ENCODE data around the gene FNDC3A.
A peak's percentile ranks its signal among the peaks of the same experiment; 100 is the strongest.
"Not testable (repeated sequence)": the region's sequence is repeated elsewhere in the genome, so short reads cannot be mapped to it uniquely, and the experiment has no call there.

The FNDC3A gene

DNA sequence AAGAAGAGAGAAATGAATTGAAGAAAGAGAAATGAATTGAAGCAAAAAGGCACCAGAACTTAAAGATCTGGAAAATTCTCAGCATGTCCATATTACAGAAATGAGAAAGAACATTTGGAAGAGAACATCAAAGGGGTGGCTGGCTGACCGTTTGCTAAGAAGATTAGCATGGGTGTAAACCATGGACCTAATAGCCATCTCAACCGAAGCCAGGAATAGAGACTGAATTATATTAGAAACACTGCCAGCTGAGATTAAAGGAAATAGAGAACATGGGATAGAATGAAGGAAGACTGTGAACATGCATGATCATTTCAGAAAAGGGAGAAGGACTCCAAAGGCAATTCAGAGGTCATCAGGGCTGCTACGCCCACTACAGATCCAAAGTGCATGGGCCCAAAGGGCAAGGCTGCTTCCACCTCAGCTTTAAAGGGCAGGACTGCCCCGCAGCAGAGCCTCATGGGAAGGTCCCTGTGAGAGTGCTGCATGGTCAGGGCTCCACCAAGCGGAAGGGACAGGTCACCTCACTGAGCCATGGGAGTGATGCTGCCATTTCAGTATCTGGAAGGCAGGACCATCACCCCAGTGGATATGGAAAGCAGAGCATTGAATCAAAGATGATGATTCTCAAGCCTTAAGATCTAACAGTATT lies 23.1 kb downstream of the FNDC3A start:
- Histone ChIP-seq H3K4me3 (ENCODE audit: severe bottlenecking) (no peak overlapping the region), H3K9me3 (ENCODE audit: severe bottlenecking) (peaks cover 2% of the 10 kb centered on the region), H3K27ac (ENCODE audit: poor library complexity, severe bottlenecking) (no peak overlapping the region), H3K4me1 (ENCODE audit: insufficient read depth, poor library complexity, severe bottlenecking) (peaks cover 12% of the 10 kb centered on the region), H3K27me3 (ENCODE audit: insufficient read depth, poor library complexity, severe bottlenecking) (no peaks in the 10 kb centered on the region), H3K36me3 (ENCODE audit: low read depth) (peaks cover 12% of the 10 kb centered on the region)
- DNase-seq (ENCODE audit: low spot score) (no peak), ATAC-seq (ENCODE audit: low read depth) (no peak)
- TF ChIP-seq, protein P1, sequence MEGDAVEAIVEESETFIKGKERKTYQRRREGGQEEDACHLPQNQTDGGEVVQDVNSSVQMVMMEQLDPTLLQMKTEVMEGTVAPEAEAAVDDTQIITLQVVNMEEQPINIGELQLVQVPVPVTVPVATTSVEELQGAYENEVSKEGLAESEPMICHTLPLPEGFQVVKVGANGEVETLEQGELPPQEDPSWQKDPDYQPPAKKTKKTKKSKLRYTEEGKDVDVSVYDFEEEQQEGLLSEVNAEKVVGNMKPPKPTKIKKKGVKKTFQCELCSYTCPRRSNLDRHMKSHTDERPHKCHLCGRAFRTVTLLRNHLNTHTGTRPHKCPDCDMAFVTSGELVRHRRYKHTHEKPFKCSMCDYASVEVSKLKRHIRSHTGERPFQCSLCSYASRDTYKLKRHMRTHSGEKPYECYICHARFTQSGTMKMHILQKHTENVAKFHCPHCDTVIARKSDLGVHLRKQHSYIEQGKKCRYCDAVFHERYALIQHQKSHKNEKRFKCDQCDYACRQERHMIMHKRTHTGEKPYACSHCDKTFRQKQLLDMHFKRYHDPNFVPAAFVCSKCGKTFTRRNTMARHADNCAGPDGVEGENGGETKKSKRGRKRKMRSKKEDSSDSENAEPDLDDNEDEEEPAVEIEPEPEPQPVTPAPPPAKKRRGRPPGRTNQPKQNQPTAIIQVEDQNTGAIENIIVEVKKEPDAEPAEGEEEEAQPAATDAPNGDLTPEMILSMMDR (IDR thresholded peaks at IDR 0.05; ENCODE audit: poor library complexity, severe bottlenecking) = no peak

GRCh38 chr13:49000247-49000646 lies 24.5 kb downstream of the FNDC3A start:
- Histone ChIP-seq H3K4me3 (ENCODE audit: severe bottlenecking) (no peak overlapping the region), H3K4me1 (ENCODE audit: insufficient read depth, poor library complexity, severe bottlenecking) (no peaks in the 10 kb centered on the region), H3K27ac (ENCODE audit: poor library complexity, severe bottlenecking) (no peak overlapping the region), H3K9me3 (ENCODE audit: severe bottlenecking) (peaks cover 2% of the 10 kb centered on the region), H3K36me3 (ENCODE audit: low read depth) (peaks cover 3% of the 10 kb centered on the region), H3K27me3 (ENCODE audit: insufficient read depth, poor library complexity, severe bottlenecking) (no peaks in the 10 kb centered on the region)
- ATAC-seq (ENCODE audit: low read depth) = no peak
- TF ChIP-seq, protein P1 (IDR thresholded peaks at IDR 0.05; ENCODE audit: poor library complexity, severe bottlenecking) = no peak
- no peak for DNase-seq (ENCODE audit: low spot score)

GRCh38 chr13:49018986-49019635 lies 43.4 kb downstream of the FNDC3A start:
- DNase-seq (ENCODE audit: low spot score); ATAC-seq (ENCODE audit: low read depth); H3K27me3 ChIP-seq (ENCODE audit: insufficient read depth, poor library complexity, severe bottlenecking); H3K9me3 ChIP-seq (ENCODE audit: severe bottlenecking); H3K4me3 ChIP-seq (ENCODE audit: severe bottlenecking); H3K36me3 ChIP-seq (ENCODE audit: low read depth); H3K27ac ChIP-seq (ENCODE audit: poor library complexity, severe bottlenecking): not testable (repeated sequence)
- H3K4me1 ChIP-seq (ENCODE audit: insufficient read depth, poor library complexity, severe bottlenecking) = peaks cover 34% of the 10 kb centered on the region

GRCh38 chr13:49020328-49020727 lies 44.6 kb downstream of the FNDC3A start:
- Histone ChIP-seq H3K36me3 (ENCODE audit: low read depth) (0 out of 2 replicates have a peak, but pooled peaks cover 5% of the 10 kb centered on the region), H3K27me3 (ENCODE audit: insufficient read depth, poor library complexity, severe bottlenecking) (no peaks in the 10 kb centered on the region), H3K4me3 (ENCODE audit: severe bottlenecking) (no peak overlapping the region), H3K4me1 (ENCODE audit: insufficient read depth, poor library complexity, severe bottlenecking) (peaks cover 34% of the 10 kb centered on the region), H3K27ac (ENCODE audit: poor library complexity, severe bottlenecking) (peak overlapping the region; percentile 77), H3K9me3 (ENCODE audit: severe bottlenecking) (peaks cover 6% of the 10 kb centered on the region)
- no peak for ATAC-seq (ENCODE audit: low read depth)
- TF ChIP-seq, protein P1 (IDR thresholded peaks at IDR 0.05; ENCODE audit: poor library complexity, severe bottlenecking) = no peak
- no peak for DNase-seq (ENCODE audit: low spot score)

DNA sequence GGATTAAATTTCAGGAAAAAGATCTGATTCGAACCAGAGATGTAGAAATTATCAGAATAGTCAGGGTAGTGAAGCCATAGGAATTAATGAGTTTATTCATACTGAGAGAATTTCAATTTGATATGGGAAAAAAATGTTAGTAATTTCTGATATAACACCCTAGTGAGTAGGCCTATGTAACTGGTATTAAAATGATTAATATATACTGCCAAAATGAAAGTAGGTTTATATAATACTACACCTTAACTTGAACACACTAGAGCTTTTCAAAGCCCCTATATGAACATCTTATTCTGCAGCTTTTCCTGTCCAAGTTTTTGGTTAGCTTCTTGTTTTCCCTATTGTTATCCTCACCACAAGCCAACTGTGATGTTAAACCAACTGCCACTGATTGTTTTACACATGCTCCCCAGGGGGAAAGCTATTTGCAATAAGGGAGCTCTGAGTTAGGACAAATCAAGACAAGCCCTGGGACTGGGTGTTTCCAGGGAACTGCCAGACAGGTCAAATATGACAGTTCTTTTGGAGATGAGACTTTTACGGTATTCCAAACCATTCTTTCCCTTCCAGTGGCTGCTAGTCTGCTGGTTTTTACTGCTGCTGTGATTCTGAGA lies 45.3 kb downstream of the FNDC3A start:
- TF ChIP-seq, protein P1 (IDR thresholded peaks at IDR 0.05; ENCODE audit: poor library complexity, severe bottlenecking) = no peak
- Histone ChIP-seq H3K27ac (ENCODE audit: poor library complexity, severe bottlenecking) (peak overlapping the region; percentile 77), H3K36me3 (ENCODE audit: low read depth) (0 out of 2 replicates have a peak, but pooled peaks cover 5% of the 10 kb centered on the region), H3K4me1 (ENCODE audit: insufficient read depth, poor library complexity, severe bottlenecking) (peaks cover 34% of the 10 kb centered on the region), H3K9me3 (ENCODE audit: severe bottlenecking) (peaks cover 6% of the 10 kb centered on the region), H3K27me3 (ENCODE audit: insufficient read depth, poor library complexity, severe bottlenecking) (no peaks in the 10 kb centered on the region), H3K4me3 (ENCODE audit: severe bottlenecking) (no peak overlapping the region)
- DNase-seq (ENCODE audit: low spot score) (no peak), ATAC-seq (ENCODE audit: low read depth) (peak; percentile 46)

Data from RWPE2 (cell line).